ENCODE measurements around the gene PPM1H. TPM values are rescaled to one million over a fixed set of nuclear protein-coding genes. Genes with fewer than 3 reads are reported as not detected.
"Not testable (repeated sequence)": the region's sequence is repeated elsewhere in the genome, so short reads cannot be mapped to it uniquely, and the experiment has no call there.

PPM1H gene
- total RNA-seq, 5 donors from 2014 or later (not counting 1 experiment from before 2014, with no cell fraction given), result 0.18 to 0.82 (median 0.42) TPM

GRCh38 chr12:62971769-62972525 is 37.0 kb upstream of the PPM1H start:
- Histone ChIP-seq H3K4me1 (ENCODE audit: control insufficient read depth in 1 of 2, extremely low read depth in 1 of 2, insufficient read depth in 2 of 2, low read length in 2 of 2) (no peaks in the 10 kb centered on the region), H3K36me3 (ENCODE audit: control insufficient read depth in 2 of 2, extremely low read depth in 1 of 2, insufficient read depth in 1 of 2, low read length in 1 of 2) (no peaks in the 10 kb centered on the region), H3K4me3 (ENCODE audit: control insufficient read depth in 1 of 2, extremely low read depth in 1 of 2, low read length in 1 of 2) (no peak overlapping the region), H3K27me3 (replicated peaks in 1 of 2; ENCODE audit: control insufficient read depth in 2 of 2, extremely low read depth in 1 of 2, insufficient read depth in 2 of 2, low read length in 1 of 2) (no peaks in the 10 kb centered on the region), H3K9me3 (no peaks in the 10 kb centered on the region), H3K27ac (ENCODE audit: low read length) (no peak overlapping the region)
- CTCF ChIA-PET, result no interaction called here
- Mint-ChIP-seq H3K4me3 (no peak overlapping the region), H3K4me1 (no peaks in the 10 kb centered on the region), H3K27me3 (no peaks in the 10 kb centered on the region), H3K27ac (no peak overlapping the region), H3K36me3 (no peaks in the 10 kb centered on the region), H3K9me3 (no peaks in the 10 kb centered on the region)
- DNase-seq, result no peak
- POLR2A ChIA-PET, result no interaction called here
- 75% methylated on average over 1 of the region's 1 CpG for WGBS (ENCODE audit: insufficient coverage)
- ATAC-seq (replicated peaks in 1 of 4), result no peak

- no peak overlapping the region for H3K27ac ChIP-seq (ENCODE audit: low read length)
- ChIA-PET POLR2A (no interaction called here), CTCF (no interaction called here)
- WGBS (ENCODE audit: insufficient coverage), result 66% methylated on average over 4 of the region's 7 CpGs
- H3K9me3 Mint-ChIP-seq, result no peaks in the 10 kb centered on the region
- H3K4me3 ChIP-seq (ENCODE audit: control insufficient read depth in 1 of 2, extremely low read depth in 1 of 2, low read length in 1 of 2), result no peak overlapping the region
- ATAC-seq (replicated peaks in 1 of 4), result no peak
- no peaks in the 10 kb centered on the region for H3K4me1 ChIP-seq (ENCODE audit: control insufficient read depth in 1 of 2, extremely low read depth in 1 of 2, insufficient read depth in 2 of 2, low read length in 2 of 2)
- H3K4me3 Mint-ChIP-seq, result no peak overlapping the region
- DNase-seq, result no peak
- H3K27me3 ChIP-seq (replicated peaks in 1 of 2; ENCODE audit: control insufficient read depth in 2 of 2, extremely low read depth in 1 of 2, insufficient read depth in 2 of 2, low read length in 1 of 2), result no peaks in the 10 kb centered on the region
- no peaks in the 10 kb centered on the region for H3K9me3 ChIP-seq
- no peaks in the 10 kb centered on the region for H3K36me3 Mint-ChIP-seq
- no peaks in the 10 kb centered on the region for H3K36me3 ChIP-seq (ENCODE audit: control insufficient read depth in 2 of 2, extremely low read depth in 1 of 2, insufficient read depth in 1 of 2, low read length in 1 of 2)
- H3K27me3 Mint-ChIP-seq, result peaks cover 0 to 3% of the 10 kb centered on the region in 2 donors
- no peak overlapping the region for H3K27ac Mint-ChIP-seq
- H3K4me1 Mint-ChIP-seq, result no peaks in the 10 kb centered on the region
Observed at GRCh38 chr12:62969695-62970094, 34.7 kb upstream of the PPM1H start.

- POLR2A ChIA-PET, result no interaction called here
- no peaks in the 10 kb centered on the region for H3K9me3 ChIP-seq
Observed at GRCh38 chr12:62967701-62968100, 32.8 kb upstream of the PPM1H start.

GRCh38 chr12:62966990-62967506 is 32.1 kb upstream of the PPM1H start:
- Mint-ChIP-seq H3K36me3 (no peaks in the 10 kb centered on the region), H3K4me1 (no peaks in the 10 kb centered on the region), H3K9me3 (no peaks in the 10 kb centered on the region), H3K4me3 (no peak overlapping the region), H3K27ac (no peak overlapping the region), H3K27me3 (peaks cover 0 to 3% of the 10 kb centered on the region in 2 donors)
- DNase-seq (no peak), ATAC-seq (replicated peaks in 1 of 4) (no peak)
- Histone ChIP-seq H3K9me3 (no peaks in the 10 kb centered on the region), H3K27ac (ENCODE audit: low read length) (no peak overlapping the region), H3K36me3 (ENCODE audit: control insufficient read depth in 2 of 2, extremely low read depth in 1 of 2, insufficient read depth in 1 of 2, low read length in 1 of 2) (no peaks in the 10 kb centered on the region), H3K4me3 (ENCODE audit: control insufficient read depth in 1 of 2, extremely low read depth in 1 of 2, low read length in 1 of 2) (no peak overlapping the region), H3K27me3 (replicated peaks in 1 of 2; ENCODE audit: control insufficient read depth in 2 of 2, extremely low read depth in 1 of 2, insufficient read depth in 2 of 2, low read length in 1 of 2) (no peaks in the 10 kb centered on the region), H3K4me1 (ENCODE audit: control insufficient read depth in 1 of 2, extremely low read depth in 1 of 2, insufficient read depth in 2 of 2, low read length in 2 of 2) (no peaks in the 10 kb centered on the region)
- CTCF ChIA-PET, result no interaction called here
- POLR2A ChIA-PET, result no interaction called here

More at GRCh38 chr12:62967701-62968100, 32.8 kb upstream of the PPM1H start:
- no peak overlapping the region for H3K27ac Mint-ChIP-seq
- ATAC-seq (replicated peaks in 1 of 4) (no peak), DNase-seq (no peak)
- no peaks in the 10 kb centered on the region for H3K4me1 Mint-ChIP-seq
- CTCF ChIA-PET, result no interaction called here
- no peaks in the 10 kb centered on the region for H3K9me3 Mint-ChIP-seq
- H3K36me3 Mint-ChIP-seq, result no peaks in the 10 kb centered on the region
- Histone ChIP-seq H3K36me3 (ENCODE audit: control insufficient read depth in 2 of 2, extremely low read depth in 1 of 2, insufficient read depth in 1 of 2, low read length in 1 of 2) (no peaks in the 10 kb centered on the region), H3K4me1 (ENCODE audit: control insufficient read depth in 1 of 2, extremely low read depth in 1 of 2, insufficient read depth in 2 of 2, low read length in 2 of 2) (no peaks in the 10 kb centered on the region), H3K27me3 (replicated peaks in 1 of 2; ENCODE audit: control insufficient read depth in 2 of 2, extremely low read depth in 1 of 2, insufficient read depth in 2 of 2, low read length in 1 of 2) (no peaks in the 10 kb centered on the region), H3K27ac (ENCODE audit: low read length) (no peak overlapping the region), H3K4me3 (ENCODE audit: control insufficient read depth in 1 of 2, extremely low read depth in 1 of 2, low read length in 1 of 2) (no peak overlapping the region)
- WGBS (ENCODE audit: insufficient coverage), result no CpG with 5 or more reads among the region's 2 CpGs
- peaks cover 0 to 3% of the 10 kb centered on the region in 2 donors for H3K27me3 Mint-ChIP-seq
- H3K4me3 Mint-ChIP-seq, result no peak overlapping the region

GRCh38 chr12:62966446-62966989 is 31.6 kb upstream of the PPM1H start:
- 77% methylated on average over 4 of the region's 8 CpGs for WGBS (ENCODE audit: insufficient coverage)
- H3K36me3 ChIP-seq (ENCODE audit: control insufficient read depth in 2 of 2, extremely low read depth in 1 of 2, insufficient read depth in 1 of 2, low read length in 1 of 2); H3K27ac Mint-ChIP-seq; ATAC-seq (replicated peaks in 1 of 4); H3K4me1 Mint-ChIP-seq; H3K9me3 ChIP-seq; H3K36me3 Mint-ChIP-seq; H3K4me1 ChIP-seq (ENCODE audit: control insufficient read depth in 1 of 2, extremely low read depth in 1 of 2, insufficient read depth in 2 of 2, low read length in 2 of 2); H3K27me3 ChIP-seq (replicated peaks in 1 of 2; ENCODE audit: control insufficient read depth in 2 of 2, extremely low read depth in 1 of 2, insufficient read depth in 2 of 2, low read length in 1 of 2); POLR2A ChIA-PET; H3K9me3 Mint-ChIP-seq; DNase-seq; CTCF ChIA-PET; H3K27ac ChIP-seq (ENCODE audit: low read length); H3K4me3 Mint-ChIP-seq; H3K4me3 ChIP-seq (ENCODE audit: control insufficient read depth in 1 of 2, extremely low read depth in 1 of 2, low read length in 1 of 2); H3K27me3 Mint-ChIP-seq: not testable (repeated sequence)

GRCh38 chr12:62965700-62966099 is 30.8 kb upstream of the PPM1H start:
- H3K9me3 Mint-ChIP-seq; H3K9me3 ChIP-seq; H3K4me1 Mint-ChIP-seq; POLR2A ChIA-PET; H3K27me3 Mint-ChIP-seq; H3K36me3 ChIP-seq (ENCODE audit: control insufficient read depth in 2 of 2, extremely low read depth in 1 of 2, insufficient read depth in 1 of 2, low read length in 1 of 2); H3K4me3 ChIP-seq (ENCODE audit: control insufficient read depth in 1 of 2, extremely low read depth in 1 of 2, low read length in 1 of 2); ATAC-seq (replicated peaks in 1 of 4); H3K36me3 Mint-ChIP-seq; H3K27ac ChIP-seq (ENCODE audit: low read length); H3K4me3 Mint-ChIP-seq; H3K27me3 ChIP-seq (replicated peaks in 1 of 2; ENCODE audit: control insufficient read depth in 2 of 2, extremely low read depth in 1 of 2, insufficient read depth in 2 of 2, low read length in 1 of 2); H3K27ac Mint-ChIP-seq; H3K4me1 ChIP-seq (ENCODE audit: control insufficient read depth in 1 of 2, extremely low read depth in 1 of 2, insufficient read depth in 2 of 2, low read length in 2 of 2); CTCF ChIA-PET; DNase-seq: not testable (repeated sequence)
- WGBS (ENCODE audit: insufficient coverage), result 93% methylated on average over 3 of the region's 4 CpGs
